HG03565 (cell line): ENCODE measurements around the gene NPAS2.

Source experiments
- ATAC-seq: cut with Tn5 transposase; IDR thresholded peaks from one replicate; pipeline ENCODE4 v1.9.1; 2021; ENCODE audit warnings: mild to moderate bottlenecking, moderate library complexity; ENCODE audit not compliant: unreplicated experiment

The NPAS2 gene

GRCh38 chr2:100819370-100820272 lies at the start of gene NPAS2:
NPAS2 (plus strand) TSS chr2:100820139; CDS start chr2:100904755, 84,616 bp downstream.
- ATAC-seq = no peak

- no peak for ATAC-seq
Observed at GRCh38 chr2:100771125-100771524, 48.8 kb upstream of the NPAS2 start.

- no peak for ATAC-seq
Observed at GRCh38 chr2:100773538-100773937, 46.4 kb upstream of the NPAS2 start.

GRCh38 chr2:100776445-100776844 lies 43.5 kb upstream of the NPAS2 start:
- no peak for ATAC-seq

DNA sequence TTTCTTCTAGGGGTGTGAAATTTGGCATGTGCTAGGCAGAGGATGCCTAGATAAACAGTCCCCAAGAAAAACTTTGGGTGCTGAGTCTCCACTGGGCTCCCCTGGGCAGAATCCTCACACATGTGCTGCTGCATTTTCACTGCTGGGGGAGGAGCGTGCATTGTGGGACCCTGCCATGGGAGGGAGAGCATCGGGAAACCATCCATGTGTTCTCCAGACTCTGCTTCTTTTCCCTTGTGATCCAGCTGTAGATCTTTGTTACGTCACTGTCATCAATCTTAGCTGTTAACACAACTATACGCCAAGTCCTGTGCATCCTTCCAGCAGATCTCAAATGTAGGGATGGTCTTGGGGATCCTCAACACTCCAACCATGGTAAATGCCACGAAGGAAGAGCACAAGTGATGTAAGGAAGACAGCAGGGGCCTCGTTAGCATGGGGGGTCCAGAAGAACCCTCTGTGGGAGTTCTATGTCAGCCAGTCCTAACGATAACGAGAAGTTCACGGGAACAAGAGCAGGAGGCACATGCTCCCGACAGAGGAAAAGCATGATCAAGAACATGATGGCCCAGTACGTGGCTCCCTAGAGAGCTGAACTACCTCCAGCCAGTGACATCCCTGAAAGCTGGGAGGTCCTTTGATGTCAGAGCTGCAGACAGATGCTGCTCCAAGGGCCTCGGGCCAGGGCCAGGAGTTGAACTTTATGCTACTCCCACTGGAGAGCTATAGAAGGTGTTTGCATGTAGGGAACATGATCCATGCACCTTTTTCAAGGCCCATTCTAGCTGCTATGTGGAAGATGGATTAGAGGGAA lies 41.1 kb upstream of the NPAS2 start:
- ATAC-seq = no peak

- no peak for ATAC-seq
Observed at GRCh38 chr2:100779908-100780202, 40.1 kb upstream of the NPAS2 start.

- no peak for ATAC-seq
Observed at GRCh38 chr2:100780203-100781008, 39.5 kb upstream of the NPAS2 start.

- no peak for ATAC-seq
Observed at GRCh38 chr2:100781009-100781325, 39.0 kb upstream of the NPAS2 start.

DNA sequence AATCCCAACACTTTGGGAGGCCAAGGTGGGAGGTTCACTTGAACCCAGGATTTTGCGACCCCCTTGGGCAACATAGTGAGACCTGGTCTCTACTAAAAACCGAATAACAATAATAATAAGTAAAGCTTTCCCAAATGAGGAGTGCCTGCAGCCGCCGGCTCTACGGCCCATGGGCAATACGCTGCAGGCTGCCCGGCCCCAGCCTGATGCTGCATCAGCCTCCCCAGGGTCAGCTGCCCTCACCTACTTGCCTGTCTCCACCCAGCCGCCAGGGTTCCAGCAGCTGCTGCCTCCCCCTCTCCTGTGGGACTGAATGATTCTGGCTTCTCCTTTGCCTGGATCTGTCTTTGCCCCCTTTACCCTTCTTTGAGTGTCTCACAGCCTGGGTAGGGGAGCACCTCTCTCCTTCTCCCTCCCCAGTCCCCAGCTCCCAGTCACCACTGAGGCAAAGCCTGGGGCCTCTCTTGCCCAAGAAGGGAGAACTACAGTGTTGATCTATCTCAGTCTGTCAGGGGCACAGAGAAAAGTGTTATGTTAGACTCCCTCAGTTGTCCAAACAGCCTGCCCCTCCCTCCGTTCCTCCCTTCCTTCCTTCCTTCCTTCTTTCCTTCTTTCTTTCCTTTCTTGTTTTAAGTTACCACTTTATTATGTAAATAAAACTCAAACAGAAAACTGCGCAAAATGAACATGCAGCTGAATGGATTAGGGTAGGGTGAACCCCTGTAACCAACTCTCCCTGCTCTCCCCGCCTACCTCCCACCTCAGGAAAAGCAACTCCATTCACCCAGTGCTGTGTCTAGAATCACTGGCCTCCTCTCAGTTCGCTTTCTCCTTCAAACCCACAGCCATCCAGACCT lies 38.2 kb upstream of the NPAS2 start:
- ATAC-seq = no peak

- no peak for ATAC-seq
Observed at GRCh38 chr2:100782380-100782878, 37.5 kb upstream of the NPAS2 start.

- no peak for ATAC-seq
Observed at GRCh38 chr2:100783987-100784386, 36.0 kb upstream of the NPAS2 start.

DNA sequence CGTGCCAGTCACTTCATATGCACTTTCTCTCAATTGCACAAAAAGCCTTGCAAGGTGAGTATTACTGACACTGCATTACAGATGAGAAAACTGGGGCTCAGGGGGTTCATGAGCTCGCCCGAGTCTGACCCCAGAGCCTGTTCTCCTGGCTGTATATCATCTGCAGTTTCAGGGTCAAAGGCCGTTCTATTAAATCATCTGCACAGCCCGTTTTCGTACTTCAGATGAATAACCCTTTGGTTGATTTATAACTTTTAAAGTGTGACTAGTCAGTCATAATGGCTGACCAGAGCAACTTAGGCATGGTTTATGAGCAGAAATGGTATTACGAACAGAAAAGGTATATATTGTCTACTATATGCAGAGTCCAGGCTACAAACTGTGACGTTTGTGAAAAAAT lies 35.3 kb upstream of the NPAS2 start:
- no peak for ATAC-seq

DNA sequence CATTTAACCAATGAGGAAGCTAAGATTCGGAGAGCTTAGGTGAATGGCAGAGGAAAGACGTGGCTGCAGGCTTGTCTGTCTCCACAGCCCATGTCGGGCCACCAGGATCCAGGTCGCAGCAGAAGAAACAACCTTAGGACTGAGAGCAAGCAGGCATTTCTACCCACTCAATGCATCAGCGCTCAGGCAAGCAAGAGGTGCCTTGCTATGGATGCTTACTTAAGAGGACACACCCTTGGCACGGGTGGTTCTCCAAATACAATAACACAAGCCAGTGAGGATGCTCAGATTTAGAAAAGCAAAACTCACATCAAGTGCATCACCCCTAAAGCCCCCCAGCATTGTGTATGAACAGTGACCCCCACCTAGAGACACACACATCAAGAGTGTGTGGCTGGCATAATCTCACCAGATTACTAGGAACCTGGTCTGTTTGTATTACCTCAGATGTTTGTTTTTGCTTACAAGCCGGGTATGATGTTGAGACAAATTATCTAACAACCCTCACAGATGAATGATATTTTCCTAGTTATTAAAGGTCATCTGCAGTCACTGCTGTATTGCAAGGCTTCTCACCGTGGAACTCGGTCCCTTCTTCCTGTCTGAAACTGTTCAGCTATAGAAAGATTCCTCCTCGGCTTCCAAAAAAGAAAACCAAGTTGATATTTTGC lies 34.2 kb upstream of the NPAS2 start:
- ATAC-seq = no peak

DNA sequence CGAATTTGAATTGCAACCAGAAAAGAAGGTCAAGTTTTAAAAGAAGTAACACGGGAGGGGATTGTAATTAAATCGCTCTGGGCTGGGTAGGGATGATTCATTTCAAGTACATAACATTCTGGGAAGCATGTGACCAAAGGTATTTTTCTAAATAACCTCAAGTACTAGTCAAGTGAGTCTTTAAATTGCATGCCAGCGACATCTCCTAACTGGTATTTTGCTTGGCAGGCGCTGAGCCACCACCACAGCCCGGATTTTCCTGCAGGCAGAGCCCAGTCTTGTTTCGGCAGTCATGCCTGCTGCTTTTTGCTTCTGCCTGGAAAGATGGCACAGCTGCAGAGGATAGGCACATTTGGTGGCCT lies 33.7 kb upstream of the NPAS2 start:
- no peak for ATAC-seq

- no peak for ATAC-seq
Observed at GRCh38 chr2:100786985-100787384, 33.0 kb upstream of the NPAS2 start.

- ATAC-seq = no peak
Observed at GRCh38 chr2:100789361-100789760, 30.6 kb upstream of the NPAS2 start.

DNA sequence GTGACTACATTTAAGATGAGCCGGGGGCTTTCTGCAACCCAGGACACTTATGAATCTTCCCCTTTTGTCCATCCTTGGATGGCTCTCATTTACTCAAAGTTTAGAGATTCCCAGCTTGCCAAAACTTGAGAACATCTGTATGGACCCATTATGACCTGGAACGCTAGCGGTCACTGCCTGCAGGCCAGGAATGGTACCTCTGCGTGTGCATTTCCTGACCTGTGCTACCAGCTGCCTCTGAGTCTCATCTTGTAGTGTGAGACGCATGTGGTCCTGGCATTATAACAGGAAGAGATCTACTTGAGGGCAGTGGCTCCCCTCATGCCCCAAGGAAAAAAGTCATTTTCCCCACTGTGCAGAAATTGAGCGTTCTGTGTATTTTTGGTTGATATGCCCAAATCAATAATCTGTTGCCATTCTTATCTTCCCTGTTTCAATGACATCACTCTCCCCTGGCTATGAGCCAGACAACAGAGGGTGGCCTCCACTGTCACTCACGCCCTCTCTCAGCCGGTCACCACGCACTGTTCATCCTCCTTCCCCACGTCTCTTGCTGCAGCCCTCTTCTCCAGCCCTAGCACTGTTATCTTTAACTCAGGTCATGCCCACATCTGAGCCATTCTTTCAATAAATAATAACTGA lies 28.5 kb upstream of the NPAS2 start:
- no peak for ATAC-seq

DNA sequence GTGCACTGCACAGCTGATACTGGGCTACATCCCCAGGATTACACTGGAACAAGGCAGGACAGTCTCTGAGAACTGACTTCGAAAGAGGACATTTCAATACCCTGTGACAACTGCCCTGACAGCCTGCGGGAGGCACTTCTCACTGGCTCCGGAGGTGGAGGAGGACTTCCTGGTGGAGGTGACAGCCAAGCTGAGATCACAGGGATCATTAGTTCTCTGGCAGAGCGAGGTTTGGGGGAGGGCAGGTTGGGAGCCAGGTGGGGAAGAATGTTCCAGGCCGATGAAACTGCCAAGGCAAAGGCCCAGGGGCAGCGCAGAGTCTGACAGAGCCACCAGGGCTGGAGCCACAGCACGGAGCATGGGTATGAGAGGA lies 28.0 kb upstream of the NPAS2 start:
- no peak for ATAC-seq

GRCh38 chr2:100793220-100793619 lies 26.7 kb upstream of the NPAS2 start:
- no peak for ATAC-seq
